GM21381 (cell line): ENCODE measurements around the gene PTPRD.

Experiments
- ATAC-seq: cut with Tn5 transposase; IDR thresholded peaks from one replicate; pipeline ENCODE4 v1.9.1; 2021; ENCODE audit warnings: mild to moderate bottlenecking, moderate library complexity; ENCODE audit not compliant: unreplicated experiment

The PTPRD gene

GRCh38 chr9:10612641-10613398, at the start of gene PTPRD:
Gene PTPRD, minus strand, starts transcription at chr9:10613002.
- ATAC-seq = peak; percentile 96

DNA sequence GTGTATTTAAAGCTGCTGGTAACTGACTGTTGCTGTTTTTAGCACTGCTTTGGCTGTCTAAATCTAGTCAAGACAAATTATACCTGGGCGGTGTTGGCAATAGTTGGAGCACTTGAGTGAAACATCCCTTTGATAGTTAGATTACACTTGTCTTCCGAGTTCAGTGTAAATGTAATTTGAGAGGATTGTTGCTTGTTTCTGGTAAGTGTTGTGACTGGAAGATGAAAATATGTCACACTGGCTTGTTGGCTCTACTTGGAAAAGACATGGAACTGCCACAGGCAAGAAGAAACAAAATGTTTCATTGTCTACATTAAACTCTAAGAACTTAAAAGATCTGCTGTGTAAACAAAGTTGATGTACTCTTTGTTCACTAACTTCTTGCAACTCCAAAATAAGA, 49.2 kb upstream of the PTPRD start:
- no peak for ATAC-seq

- ATAC-seq = no peak
Observed at GRCh38 chr9:10661376-10661775, 48.6 kb upstream of the PTPRD start.

DNA sequence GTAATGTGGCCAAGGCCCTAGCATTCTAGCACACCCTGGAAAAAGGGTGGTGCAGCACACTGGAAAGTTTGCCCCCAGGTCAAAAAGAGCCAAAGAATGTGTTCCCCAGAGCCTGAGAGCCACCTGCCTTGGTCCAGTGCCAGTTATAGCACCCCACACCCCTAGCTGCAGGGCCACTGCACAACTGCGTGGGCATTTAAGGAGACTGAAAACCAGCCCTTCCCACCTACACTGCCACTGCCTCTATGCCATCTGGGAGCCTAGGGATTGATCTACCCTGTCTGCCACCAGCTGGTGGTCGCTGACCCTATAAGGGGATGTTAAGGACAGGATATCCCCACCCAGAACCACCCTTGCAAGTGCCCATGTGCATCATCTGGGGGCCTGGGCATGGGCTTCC, 38.2 kb upstream of the PTPRD start:
- ATAC-seq = no peak

DNA sequence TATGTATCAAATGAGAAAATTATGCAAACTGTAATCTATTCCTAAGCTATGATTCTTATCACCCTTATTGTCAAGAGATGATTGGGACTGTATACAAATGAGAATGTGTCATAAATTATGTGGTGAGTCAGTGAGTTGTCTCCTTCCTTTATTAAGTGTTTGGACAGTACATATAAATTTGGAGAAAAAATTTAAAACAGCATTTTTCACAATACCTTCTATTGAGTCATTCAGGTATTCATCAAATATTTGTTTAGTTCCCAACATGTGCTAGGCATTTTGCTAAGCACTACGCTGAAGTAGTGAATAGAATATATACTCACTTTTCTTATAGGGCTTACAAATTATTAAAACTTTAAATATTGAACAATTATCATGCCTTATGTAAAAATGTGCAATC, 36.3 kb upstream of the PTPRD start:
- ATAC-seq = no peak

- ATAC-seq = no peak
Observed at GRCh38 chr9:10633785-10634184, 21.0 kb upstream of the PTPRD start.

DNA sequence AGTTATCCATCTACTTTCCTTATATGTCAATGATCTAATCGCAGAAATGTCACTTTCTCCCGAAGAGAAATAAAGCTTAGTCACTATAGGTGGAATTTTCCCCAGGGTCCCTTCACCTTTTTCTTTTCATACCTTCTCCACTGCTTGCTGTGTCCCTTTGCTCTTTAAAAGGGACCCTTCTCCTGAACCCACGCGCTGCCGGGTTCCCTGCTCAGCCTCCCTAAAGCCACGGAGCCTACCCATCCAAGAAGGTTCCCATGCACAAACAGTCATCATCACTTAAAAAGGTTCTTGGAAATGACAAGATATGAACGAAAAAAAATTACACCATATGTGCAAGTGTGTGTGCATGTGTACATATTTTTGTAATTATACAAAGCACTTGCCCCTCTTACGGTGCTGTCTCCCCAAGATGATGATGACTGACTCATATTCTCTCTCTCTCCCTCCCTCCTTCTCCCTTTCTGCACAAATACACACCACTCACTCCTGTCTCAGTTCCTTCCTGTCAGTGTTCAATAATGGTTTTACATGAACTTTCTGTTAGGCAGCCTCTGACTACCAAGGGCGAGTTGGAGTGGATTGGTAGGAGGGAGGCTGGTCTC, 1.5 kb upstream of the PTPRD start:
- ATAC-seq = no peak

- ATAC-seq = no peak
Observed at GRCh38 chr9:10613419-10613818, 617 bp upstream of the PTPRD start.

DNA sequence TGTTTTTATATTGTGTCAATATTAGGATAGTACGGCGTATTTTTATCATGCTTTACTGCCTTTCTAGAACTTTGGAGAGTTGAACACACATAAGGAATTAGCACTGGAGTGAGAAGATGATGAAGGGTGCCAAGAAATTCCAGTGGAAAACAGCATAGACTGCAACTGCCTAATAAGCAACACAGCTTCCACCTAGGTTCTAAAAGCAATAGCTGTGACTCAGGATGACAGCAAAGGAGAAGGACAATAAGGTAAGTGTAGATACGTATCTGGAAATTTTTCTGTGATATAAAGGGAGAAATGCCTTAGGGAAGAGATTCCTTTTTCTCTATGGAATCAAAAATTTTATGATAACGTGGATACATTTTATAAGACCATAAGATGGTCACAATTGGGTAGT, 7.4 kb downstream of the PTPRD start:
- ATAC-seq = no peak

GRCh38 chr9:10604927-10605326, 7.9 kb downstream of the PTPRD start:
- no peak for ATAC-seq

GRCh38 chr9:10597801-10598200, 15.0 kb downstream of the PTPRD start:
- ATAC-seq = no peak

DNA sequence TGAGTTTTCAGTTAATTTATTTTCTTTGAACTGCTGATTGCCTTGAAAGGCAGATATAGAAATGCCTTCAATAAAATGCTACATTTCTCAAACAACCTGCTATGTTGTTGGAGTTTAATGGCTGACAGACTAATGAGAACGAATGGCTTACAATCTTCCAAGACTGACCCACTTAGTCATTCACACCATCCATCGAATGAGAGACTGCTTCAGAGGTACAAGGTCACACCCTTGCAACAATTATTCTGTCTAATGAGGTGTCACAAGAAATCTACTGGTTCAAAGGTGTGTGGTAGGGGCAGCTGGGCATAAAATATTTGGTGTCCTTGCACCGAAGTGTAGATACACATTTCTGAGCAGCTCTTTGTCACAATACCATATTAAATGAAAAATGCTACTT, 18.3 kb downstream of the PTPRD start:
- no peak for ATAC-seq

- no peak for ATAC-seq
Observed at GRCh38 chr9:10586407-10586806, 26.4 kb downstream of the PTPRD start.

DNA sequence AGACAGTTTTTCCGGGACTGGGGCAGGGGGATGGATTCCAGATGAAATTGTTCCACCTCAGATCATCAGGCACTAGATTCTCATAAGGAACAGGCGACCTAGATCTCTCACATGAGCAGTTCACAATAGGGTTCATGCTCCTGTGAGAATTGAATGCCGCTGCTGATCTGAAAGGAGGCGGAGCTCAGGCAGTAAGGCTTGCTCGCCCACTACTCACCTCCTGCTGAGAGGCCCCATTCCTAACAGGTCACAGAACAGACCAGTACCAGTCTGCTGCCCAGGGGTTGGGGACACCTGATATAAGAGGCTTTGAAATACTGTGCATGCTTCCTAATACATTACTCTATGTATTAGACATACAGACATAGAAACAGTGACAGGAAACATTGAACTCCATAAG, 41.1 kb downstream of the PTPRD start:
- ATAC-seq = no peak

GRCh38 chr9:10566848-10567247, 46.0 kb downstream of the PTPRD start:
- no peak for ATAC-seq

DNA sequence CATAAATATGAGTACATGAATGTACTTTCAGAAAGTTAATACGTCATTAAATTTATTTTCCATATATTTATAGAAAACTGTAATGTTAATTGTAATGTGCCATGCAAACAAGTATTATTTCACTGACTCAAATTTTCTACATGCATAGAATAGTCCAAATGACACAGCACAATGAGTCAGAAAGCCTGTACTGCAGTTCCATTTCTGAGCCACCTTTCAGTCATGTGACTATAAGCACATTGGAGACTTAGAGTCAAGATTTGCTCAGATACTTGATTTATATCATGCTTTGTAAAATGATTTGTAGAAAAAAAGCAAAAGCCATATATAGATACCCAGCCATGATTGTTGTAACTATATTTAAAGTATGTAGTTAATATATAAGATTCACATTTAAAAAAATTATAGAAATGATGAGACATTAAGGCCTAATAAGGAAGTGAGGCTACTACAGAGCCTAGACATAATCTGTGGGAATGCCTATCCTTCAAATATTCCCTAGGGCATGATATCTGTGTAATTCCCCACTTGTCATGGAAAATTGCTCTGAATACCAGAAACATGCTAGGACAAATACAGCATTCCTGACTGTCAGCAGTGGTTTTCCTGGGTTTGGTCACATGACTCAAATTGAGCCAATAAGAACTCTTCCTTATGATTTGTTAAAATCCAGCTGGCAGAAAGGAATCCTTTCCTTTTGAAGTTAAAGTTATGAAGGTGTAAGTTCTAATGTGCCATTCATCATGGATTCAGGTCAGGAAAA, 50.0 kb downstream of the PTPRD start:
- ATAC-seq = no peak

- ATAC-seq = no peak
Observed at GRCh38 chr9:10548348-10548747, 64.5 kb downstream of the PTPRD start.

DNA sequence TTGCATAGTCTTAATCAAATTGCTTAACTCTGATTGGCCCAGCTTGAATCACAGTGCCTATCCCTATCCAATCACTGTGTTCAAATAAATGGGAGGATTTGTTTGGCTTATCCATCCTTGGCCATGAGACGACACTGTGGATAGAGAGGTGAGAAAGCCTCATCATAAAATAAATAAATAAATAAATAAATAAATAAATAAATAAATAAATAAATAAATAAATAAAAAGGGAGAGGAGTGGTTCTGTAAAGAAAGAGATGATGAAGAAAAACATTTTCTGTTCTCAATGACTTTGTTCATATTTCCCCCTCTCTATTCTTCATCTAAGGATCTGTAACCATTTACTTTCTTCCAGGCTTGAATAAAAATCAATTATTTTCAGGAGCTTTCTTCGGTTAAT, 74.7 kb downstream of the PTPRD start:
- no peak for ATAC-seq

GRCh38 chr9:10534850-10535249, 78.0 kb downstream of the PTPRD start:
- ATAC-seq = no peak

GRCh38 chr9:10525972-10526371, 86.8 kb downstream of the PTPRD start:
- ATAC-seq = no peak

- no peak for ATAC-seq
Observed at GRCh38 chr9:10523164-10523563, 89.6 kb downstream of the PTPRD start.

DNA sequence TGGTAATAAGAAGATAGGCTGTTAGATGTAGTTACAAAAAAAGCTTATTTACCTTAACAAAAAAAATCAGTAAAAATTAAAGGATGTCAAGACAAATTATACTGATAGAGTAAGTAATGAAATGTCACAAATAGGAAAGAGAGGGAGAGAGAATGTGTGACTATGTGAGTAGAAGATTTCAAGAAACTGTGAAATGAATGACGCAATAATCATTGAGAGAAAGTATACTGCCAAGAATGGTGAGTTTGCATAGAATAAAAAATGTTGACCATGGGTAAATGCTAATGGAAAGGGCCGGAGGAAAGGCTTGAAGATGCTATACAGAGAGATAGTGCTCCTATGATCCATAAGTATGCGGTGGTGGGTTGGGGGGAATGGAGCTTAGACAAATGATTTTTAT, 100.7 kb downstream of the PTPRD start:
- ATAC-seq = no peak
